ENCODE results near the gene MADD.

Gene MADD

GRCh38 chr11:47318166-47318565, 48.2 kb downstream of the MADD start:
- no peaks in the 10 kb centered on the region for H3K9me3 ChIP-seq (ENCODE audit: insufficient read depth, low read length, severe bottlenecking)
- H3K4me3 ChIP-seq (ENCODE audit: low read depth in 1 of 2, low read length in 2 of 2): no peak overlapping the region
- no peaks in the 10 kb centered on the region for H3K4me1 ChIP-seq (ENCODE audit: insufficient read depth, low read length)
- H3K79me2 ChIP-seq (ENCODE audit: insufficient read depth, low read length): no peaks in the 10 kb centered on the region
- H3K4me2 ChIP-seq (ENCODE audit: insufficient read depth, low read length): no peak overlapping the region
- H3K27ac ChIP-seq (ENCODE audit: low read length): no peak overlapping the region
- H2AFZ ChIP-seq (ENCODE audit: low read depth, low read length): no peak overlapping the region
- ATAC-seq (ENCODE audit: insufficient read depth, low read depth) (no peak), DNase-seq (no peak)
- no peaks in the 10 kb centered on the region for H3K27me3 ChIP-seq (ENCODE audit: insufficient read depth, low read length, poor library complexity)
- no peak overlapping the region for H3K9ac ChIP-seq (ENCODE audit: low read depth, low read length)
- peaks cover 49% of the 10 kb centered on the region for H3K36me3 ChIP-seq (ENCODE audit: insufficient read depth, low read length)
- no peaks in the 10 kb centered on the region for H4K20me1 ChIP-seq (ENCODE audit: insufficient read depth, low read length)
- TF ChIP-seq, protein P1, sequence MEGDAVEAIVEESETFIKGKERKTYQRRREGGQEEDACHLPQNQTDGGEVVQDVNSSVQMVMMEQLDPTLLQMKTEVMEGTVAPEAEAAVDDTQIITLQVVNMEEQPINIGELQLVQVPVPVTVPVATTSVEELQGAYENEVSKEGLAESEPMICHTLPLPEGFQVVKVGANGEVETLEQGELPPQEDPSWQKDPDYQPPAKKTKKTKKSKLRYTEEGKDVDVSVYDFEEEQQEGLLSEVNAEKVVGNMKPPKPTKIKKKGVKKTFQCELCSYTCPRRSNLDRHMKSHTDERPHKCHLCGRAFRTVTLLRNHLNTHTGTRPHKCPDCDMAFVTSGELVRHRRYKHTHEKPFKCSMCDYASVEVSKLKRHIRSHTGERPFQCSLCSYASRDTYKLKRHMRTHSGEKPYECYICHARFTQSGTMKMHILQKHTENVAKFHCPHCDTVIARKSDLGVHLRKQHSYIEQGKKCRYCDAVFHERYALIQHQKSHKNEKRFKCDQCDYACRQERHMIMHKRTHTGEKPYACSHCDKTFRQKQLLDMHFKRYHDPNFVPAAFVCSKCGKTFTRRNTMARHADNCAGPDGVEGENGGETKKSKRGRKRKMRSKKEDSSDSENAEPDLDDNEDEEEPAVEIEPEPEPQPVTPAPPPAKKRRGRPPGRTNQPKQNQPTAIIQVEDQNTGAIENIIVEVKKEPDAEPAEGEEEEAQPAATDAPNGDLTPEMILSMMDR (IDR thresholded peaks at IDR 0.05; ENCODE audit: borderline replicate concordance, extremely low read depth, low read length, poor library complexity, severe bottlenecking): no peak

GRCh38 chr11:47324520-47324919, 54.6 kb downstream of the MADD start:
- TF ChIP-seq, protein P1 (IDR thresholded peaks at IDR 0.05; ENCODE audit: borderline replicate concordance, extremely low read depth, low read length, poor library complexity, severe bottlenecking): no peak
- no peak for TF ChIP-seq EZH2 (IDR thresholded peaks at IDR 0.05; ENCODE audit: borderline replicate concordance, low read depth, low read length, severe bottlenecking)
- DNase-seq (no peak), ATAC-seq (ENCODE audit: insufficient read depth, low read depth) (no peak)
- Histone ChIP-seq H3K4me3 (ENCODE audit: low read depth in 1 of 2, low read length in 2 of 2) (no peak overlapping the region), H4K20me1 (ENCODE audit: insufficient read depth, low read length) (no peaks in the 10 kb centered on the region), H3K36me3 (ENCODE audit: insufficient read depth, low read length) (peaks cover 18% of the 10 kb centered on the region), H3K4me2 (ENCODE audit: insufficient read depth, low read length) (no peak overlapping the region), H3K9me3 (ENCODE audit: insufficient read depth, low read length, severe bottlenecking) (no peaks in the 10 kb centered on the region), H3K27me3 (ENCODE audit: insufficient read depth, low read length, poor library complexity) (no peaks in the 10 kb centered on the region), H3K79me2 (ENCODE audit: insufficient read depth, low read length) (no peaks in the 10 kb centered on the region), H3K9ac (ENCODE audit: low read depth, low read length) (no peak overlapping the region), H3K4me1 (ENCODE audit: insufficient read depth, low read length) (no peaks in the 10 kb centered on the region), H3K27ac (ENCODE audit: low read length) (no peak overlapping the region), H2AFZ (ENCODE audit: low read depth, low read length) (no peak overlapping the region)

- Histone ChIP-seq H3K36me3 (ENCODE audit: insufficient read depth, low read length) (peaks cover 18% of the 10 kb centered on the region), H3K4me2 (ENCODE audit: insufficient read depth, low read length) (no peak overlapping the region), H3K27ac (ENCODE audit: low read length) (no peak overlapping the region), H3K4me3 (ENCODE audit: low read depth in 1 of 2, low read length in 2 of 2) (no peak overlapping the region), H2AFZ (ENCODE audit: low read depth, low read length) (no peak overlapping the region), H3K4me1 (ENCODE audit: insufficient read depth, low read length) (no peaks in the 10 kb centered on the region), H3K9ac (ENCODE audit: low read depth, low read length) (no peak overlapping the region), H3K27me3 (ENCODE audit: insufficient read depth, low read length, poor library complexity) (no peaks in the 10 kb centered on the region), H3K9me3 (ENCODE audit: insufficient read depth, low read length, severe bottlenecking) (no peaks in the 10 kb centered on the region), H4K20me1 (ENCODE audit: insufficient read depth, low read length) (no peaks in the 10 kb centered on the region), H3K79me2 (ENCODE audit: insufficient read depth, low read length) (no peaks in the 10 kb centered on the region)
- DNase-seq (no peak), ATAC-seq (ENCODE audit: insufficient read depth, low read depth) (no peak)
- no peak for TF ChIP-seq EZH2 (IDR thresholded peaks at IDR 0.05; ENCODE audit: borderline replicate concordance, low read depth, low read length, severe bottlenecking)
- TF ChIP-seq, protein P1 (IDR thresholded peaks at IDR 0.05; ENCODE audit: borderline replicate concordance, extremely low read depth, low read length, poor library complexity, severe bottlenecking): no peak
These were observed 55.5 kb downstream of the MADD start for GRCh38 chr11:47325271-47326041.

Measured in DND-41 (cell line).